HG02759 (cell line): Measurements from ENCODE around the gene ASXL1.
"Not testable (repeated sequence)": the region's sequence is repeated elsewhere in the genome, so short reads cannot be mapped to it uniquely, and the experiment has no call there.

Experiments
- ATAC-seq: cut with Tn5 transposase; IDR thresholded peaks from one replicate; pipeline ENCODE4 v1.9.1; 2021; ENCODE audit warnings: mild to moderate bottlenecking, moderate library complexity; ENCODE audit not compliant: unreplicated experiment

ASXL1 gene

GRCh38 chr20:32357869-32358631 lies at the start of gene ASXL1:
ASXL1 (plus strand) TSS chr20:32358331; CDS start chr20:32358776, 445 bp downstream.
- peak; percentile 80 for ATAC-seq

- ATAC-seq: no peak
Observed at GRCh38 chr20:32312718-32313424, 45.3 kb upstream of the ASXL1 start.

- ATAC-seq: no peak
Observed at GRCh38 chr20:32314768-32315167, 43.4 kb upstream of the ASXL1 start.

GRCh38 chr20:32315399-32315798 lies 42.7 kb upstream of the ASXL1 start:
- no peak for ATAC-seq

- ATAC-seq: no peak
Observed at GRCh38 chr20:32315891-32316290, 42.2 kb upstream of the ASXL1 start.

GRCh38 chr20:32316667-32317066 lies 41.5 kb upstream of the ASXL1 start:
- ATAC-seq: no peak

- ATAC-seq: no peak
Observed at GRCh38 chr20:32319100-32319499, 39.0 kb upstream of the ASXL1 start.

- no peak for ATAC-seq
Observed at GRCh38 chr20:32320305-32320704, 37.8 kb upstream of the ASXL1 start.

GRCh38 chr20:32321390-32321789 lies 36.7 kb upstream of the ASXL1 start:
- no peak for ATAC-seq

GRCh38 chr20:32322260-32322659 lies 35.9 kb upstream of the ASXL1 start:
- ATAC-seq: not testable (repeated sequence)

GRCh38 chr20:32323761-32324160 lies 34.4 kb upstream of the ASXL1 start:
- ATAC-seq: not testable (repeated sequence)

GRCh38 chr20:32325706-32326503 lies 32.2 kb upstream of the ASXL1 start:
- no peak for ATAC-seq

- no peak for ATAC-seq
Observed at GRCh38 chr20:32326504-32326845, 31.7 kb upstream of the ASXL1 start.

- no peak for ATAC-seq
Observed at GRCh38 chr20:32327087-32327681, 30.9 kb upstream of the ASXL1 start.

GRCh38 chr20:32329817-32330554 lies 28.1 kb upstream of the ASXL1 start:
- no peak for ATAC-seq

GRCh38 chr20:32330555-32330897 lies 27.6 kb upstream of the ASXL1 start:
- no peak for ATAC-seq

GRCh38 chr20:32332614-32333013 lies 25.5 kb upstream of the ASXL1 start:
- ATAC-seq: peak; percentile 13

- ATAC-seq: peak; percentile 72
Observed at GRCh38 chr20:32333181-32333987, 24.7 kb upstream of the ASXL1 start.

- no peak for ATAC-seq
Observed at GRCh38 chr20:32333988-32334885, 23.9 kb upstream of the ASXL1 start.
